Mesothelial cell of epicardium (in vitro differentiated cells): ENCODE data around the gene DNAJC17. TPM values are rescaled to one million over a fixed set of nuclear protein-coding genes. Genes with fewer than 3 reads are reported as not detected.

Experiments
- DNase-seq, 2 experiments: peaks; one replicate each; pipeline ENCODE4 v3.0.0; 2021; ENCODE audit warnings: low spot score in 2 of 2; ENCODE audit not compliant: unreplicated experiment in 2 of 2
- H3K27ac Mint-ChIP-seq: 2 replicates; pipeline ENCODE4 v1.8.0; 2021; ENCODE audit warnings: mixed read lengths
- H3K27me3 Mint-ChIP-seq: 2 replicates; pipeline ENCODE4 v1.8.0; 2021; ENCODE audit warnings: low read depth, mixed read lengths
- H3K36me3 Mint-ChIP-seq: 2 replicates; pipeline ENCODE4 v1.8.0; 2021; ENCODE audit warnings: mixed read lengths
- H3K4me1 Mint-ChIP-seq: 2 replicates; pipeline ENCODE4 v1.8.0; 2021; ENCODE audit warnings: mixed read lengths
- H3K4me3 Mint-ChIP-seq: 2 replicates; pipeline ENCODE4 v1.8.0; 2021; ENCODE audit warnings: mild to moderate bottlenecking, moderate library complexity, mixed read lengths
- H3K9me3 Mint-ChIP-seq: 2 replicates; pipeline ENCODE4 v1.8.0; 2021; ENCODE audit warnings: mixed read lengths
- CTCF ChIP-seq: fragments of 200-600 bp; sonication (generic); IDR thresholded peaks from one replicate; pipeline ENCODE4 v1.5.0; 2021; ENCODE audit warnings: antibody characterized with exemption; ENCODE audit not compliant: unreplicated experiment
- total RNA-seq: library from RNA; stranded (reverse); gene quantifications from 3 replicates; pipeline ENCODE4 v1.2.1, GENCODE V29; 2021

Gene DNAJC17
- total RNA-seq, 1 donor from 2014 or later, result 41.2 TPM

DNA sequence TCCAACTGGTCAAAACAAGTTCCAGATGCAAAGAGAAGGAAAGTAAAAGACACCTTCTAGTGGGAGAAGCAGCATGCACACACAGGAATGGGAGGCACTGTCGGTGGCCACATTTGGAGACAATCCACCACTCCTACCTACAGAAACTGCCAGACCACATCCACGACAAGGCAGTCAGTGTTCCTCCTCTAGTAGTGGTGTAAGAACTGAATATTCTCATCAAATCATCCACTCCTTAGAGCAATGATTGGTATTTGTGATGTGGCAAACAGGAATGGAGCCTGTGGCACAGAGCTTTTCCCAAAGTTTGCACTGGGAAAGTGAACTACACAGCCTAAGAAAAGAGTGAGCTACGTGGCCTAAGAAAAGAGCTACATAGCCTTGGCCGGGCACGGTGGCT is 31.5 kb upstream of the DNAJC17 start:
- no peak for TF ChIP-seq CTCF
- Mint-ChIP-seq H3K4me3 (no peak overlapping the region), H3K27me3 (peaks cover 7% of the 10 kb centered on the region), H3K4me1 (peaks cover 8% of the 10 kb centered on the region), H3K36me3 (no peaks in the 10 kb centered on the region), H3K9me3 (no peaks in the 10 kb centered on the region), H3K27ac (no peak overlapping the region)
- DNase-seq, result no peak

- no peak for DNase-seq
- Mint-ChIP-seq H3K4me1 (no peaks in the 10 kb centered on the region), H3K36me3 (peaks cover 8% of the 10 kb centered on the region), H3K4me3 (no peak overlapping the region), H3K9me3 (peaks cover 3% of the 10 kb centered on the region), H3K27ac (no peak overlapping the region), H3K27me3 (no peaks in the 10 kb centered on the region)
- no peak for TF ChIP-seq CTCF
These were observed 28.7 kb upstream of the DNAJC17 start for GRCh38 chr15:40836020-40836419.

GRCh38 chr15:40832903-40833302 is 25.6 kb upstream of the DNAJC17 start:
- no peaks in the 10 kb centered on the region for H3K27me3 Mint-ChIP-seq
- H3K4me3 Mint-ChIP-seq, result no peak overlapping the region
- peaks cover 3% of the 10 kb centered on the region for H3K9me3 Mint-ChIP-seq
- DNase-seq, result no peak
- peaks cover 8% of the 10 kb centered on the region for H3K36me3 Mint-ChIP-seq
- no peak for TF ChIP-seq CTCF
- H3K27ac Mint-ChIP-seq, result no peak overlapping the region
- H3K4me1 Mint-ChIP-seq, result no peaks in the 10 kb centered on the region

DNA sequence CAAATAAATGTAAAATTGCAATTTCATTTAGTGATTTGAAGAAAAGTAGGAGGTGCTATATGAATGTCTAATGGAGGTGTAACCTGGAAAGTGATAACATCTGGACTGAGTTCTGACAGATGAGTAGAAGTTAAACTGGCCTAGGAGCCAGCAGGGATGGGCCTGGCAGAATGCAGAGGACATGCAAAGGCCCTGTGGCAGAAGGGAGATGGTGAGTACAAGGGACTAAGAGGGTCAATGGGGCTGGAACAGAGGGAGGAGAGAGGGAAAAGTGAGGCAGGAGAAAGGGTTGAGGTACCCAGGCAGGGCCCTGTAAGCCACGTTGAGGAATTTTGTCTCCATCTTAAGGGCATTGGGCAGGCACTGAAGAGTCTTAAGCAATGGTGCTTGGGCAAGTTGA is 24.6 kb upstream of the DNAJC17 start:
- peaks cover 8% of the 10 kb centered on the region for H3K36me3 Mint-ChIP-seq
- no peaks in the 10 kb centered on the region for H3K4me1 Mint-ChIP-seq
- no peak for TF ChIP-seq CTCF
- no peak overlapping the region for H3K4me3 Mint-ChIP-seq
- no peak overlapping the region for H3K27ac Mint-ChIP-seq
- DNase-seq, result no peak
- no peaks in the 10 kb centered on the region for H3K27me3 Mint-ChIP-seq
- peaks cover 3% of the 10 kb centered on the region for H3K9me3 Mint-ChIP-seq

GRCh38 chr15:40830884-40831283 is 23.6 kb upstream of the DNAJC17 start:
- Mint-ChIP-seq H3K4me1 (peaks cover 4% of the 10 kb centered on the region), H3K9me3 (peaks cover 3% of the 10 kb centered on the region), H3K4me3 (no peak overlapping the region), H3K27me3 (no peaks in the 10 kb centered on the region), H3K27ac (no peak overlapping the region), H3K36me3 (peaks cover 8% of the 10 kb centered on the region)
- DNase-seq, result no peak
- no peak for TF ChIP-seq CTCF

GRCh38 chr15:40829115-40829514 is 21.8 kb upstream of the DNAJC17 start:
- no peak overlapping the region for H3K4me3 Mint-ChIP-seq
- H3K27ac Mint-ChIP-seq, result no peak overlapping the region
- no peaks in the 10 kb centered on the region for H3K27me3 Mint-ChIP-seq
- no peak for DNase-seq
- peaks cover 3% of the 10 kb centered on the region for H3K9me3 Mint-ChIP-seq
- peaks cover 14% of the 10 kb centered on the region for H3K4me1 Mint-ChIP-seq
- TF ChIP-seq CTCF, result no peak
- peaks cover 8% of the 10 kb centered on the region for H3K36me3 Mint-ChIP-seq
